ENCODE results near the gene DEPDC1. TPM values are rescaled to one million over a fixed set of nuclear protein-coding genes. Genes with fewer than 3 reads are reported as not detected.
"Not testable (repeated sequence)": the region's sequence is repeated elsewhere in the genome, so short reads cannot be mapped to it uniquely, and the experiment has no call there.

DEPDC1 gene
- total RNA-seq, 1 experiment from 2014 or later: 79.2 TPM

DNA sequence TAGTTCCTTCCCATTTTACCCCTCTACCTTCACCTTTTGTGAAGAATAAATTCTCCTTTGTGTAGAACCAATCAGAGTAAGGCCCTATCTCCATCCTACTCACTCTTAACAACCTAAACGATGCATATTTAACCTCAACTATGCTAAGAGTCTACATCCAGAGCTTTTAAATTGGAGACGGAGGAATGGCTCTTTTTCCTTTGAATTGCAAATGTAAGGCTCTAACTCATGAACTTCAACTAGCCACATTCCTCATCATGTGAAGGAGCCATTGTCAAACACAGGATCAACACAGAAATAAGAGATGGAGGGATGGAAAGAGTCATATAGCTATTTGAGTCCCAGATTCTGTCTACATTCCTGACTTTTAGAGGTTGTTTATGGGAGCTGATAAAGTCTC lies 18.2 kb downstream of the DEPDC1 start:
- DNase-seq (ENCODE audit: low spot score): no peak

DNA sequence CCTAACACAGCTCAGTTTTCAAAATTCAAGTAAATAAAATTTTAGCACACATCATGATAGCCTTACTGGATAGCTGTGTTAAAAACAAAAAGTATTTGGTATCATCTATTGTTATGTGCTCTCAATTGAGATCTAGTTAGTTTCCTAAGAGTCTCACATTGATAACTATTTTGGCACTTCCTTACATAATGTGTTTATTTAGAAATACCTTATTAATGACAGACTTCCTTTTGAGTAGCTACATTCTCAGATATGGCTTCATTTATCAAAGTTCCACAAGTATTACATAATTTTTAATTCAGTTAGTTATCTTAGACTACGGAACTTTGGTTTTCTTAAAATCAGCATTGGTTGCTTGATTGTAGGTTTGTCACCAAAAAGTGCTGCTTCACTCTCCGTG lies 20.3 kb downstream of the DEPDC1 start:
- not testable (repeated sequence) for DNase-seq (ENCODE audit: low spot score)

DNA sequence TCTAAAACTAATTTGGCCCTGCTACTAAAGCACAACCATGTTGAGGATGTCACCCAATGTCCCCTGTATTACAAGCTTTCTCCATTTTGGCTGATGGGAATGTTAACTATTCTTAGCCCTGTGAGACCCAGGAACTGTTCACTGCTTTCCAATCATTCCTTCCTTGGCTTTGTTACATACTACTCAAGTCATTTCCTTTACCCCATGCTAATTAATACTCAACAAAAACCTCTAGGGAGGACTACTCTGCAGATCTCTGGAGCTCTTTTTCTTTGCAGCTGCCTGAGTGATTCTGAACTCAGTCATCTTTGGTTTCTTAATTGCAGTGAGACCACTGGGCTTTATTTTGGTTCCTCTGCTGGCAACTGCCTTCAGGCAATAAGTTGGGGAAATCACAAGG lies 23.8 kb downstream of the DEPDC1 start:
- DNase-seq (ENCODE audit: low spot score): no peak

DNA sequence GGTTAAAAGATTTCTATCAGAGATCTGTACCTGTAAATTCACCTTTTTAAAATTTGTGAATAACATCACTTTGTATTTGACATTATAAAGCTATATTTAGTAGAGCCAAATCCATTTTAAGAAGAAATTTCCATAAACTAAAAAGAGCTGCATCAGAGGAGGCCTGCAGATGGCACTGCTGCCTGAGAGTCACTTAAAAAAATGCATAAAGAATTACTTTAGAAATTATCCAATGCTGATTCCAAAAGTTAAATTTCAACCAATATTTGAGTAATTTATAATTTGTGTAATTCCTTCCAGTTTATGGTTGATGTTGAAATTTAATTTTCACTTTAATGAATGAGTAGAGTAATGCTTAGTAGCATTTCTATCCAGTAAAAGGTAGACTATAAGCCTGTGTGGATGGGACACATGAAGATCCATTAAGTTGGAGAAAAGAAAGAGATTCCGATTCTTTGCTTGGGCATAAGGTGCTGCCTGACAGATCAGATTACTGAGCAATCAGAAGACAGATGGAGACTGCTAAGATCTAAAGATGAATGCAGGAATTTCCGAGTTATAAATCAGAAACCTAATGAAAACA lies 26.4 kb downstream of the DEPDC1 start:
- DNase-seq (ENCODE audit: low spot score): peak; percentile 26

DNA sequence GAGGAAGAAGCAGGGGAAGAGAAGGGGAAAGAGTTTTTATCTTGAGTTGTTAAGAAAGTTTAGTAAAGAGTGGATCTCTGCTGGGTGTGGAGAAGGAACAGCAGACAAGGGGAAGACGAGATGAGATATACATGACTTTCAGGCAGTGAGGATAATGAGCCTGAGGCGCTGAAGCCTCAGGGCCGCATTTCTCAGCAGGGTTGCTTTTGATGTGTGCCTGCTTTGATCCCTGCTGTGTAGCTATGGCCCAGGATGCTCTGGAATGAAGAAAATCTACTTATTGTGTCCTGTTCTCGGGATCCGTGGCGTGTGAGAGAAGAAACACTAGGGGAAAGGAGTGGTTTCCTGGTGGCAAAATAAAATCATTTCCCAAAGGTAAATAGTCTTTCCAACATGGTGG lies 32.0 kb downstream of the DEPDC1 start:
- no peak for DNase-seq (ENCODE audit: low spot score)

DNA sequence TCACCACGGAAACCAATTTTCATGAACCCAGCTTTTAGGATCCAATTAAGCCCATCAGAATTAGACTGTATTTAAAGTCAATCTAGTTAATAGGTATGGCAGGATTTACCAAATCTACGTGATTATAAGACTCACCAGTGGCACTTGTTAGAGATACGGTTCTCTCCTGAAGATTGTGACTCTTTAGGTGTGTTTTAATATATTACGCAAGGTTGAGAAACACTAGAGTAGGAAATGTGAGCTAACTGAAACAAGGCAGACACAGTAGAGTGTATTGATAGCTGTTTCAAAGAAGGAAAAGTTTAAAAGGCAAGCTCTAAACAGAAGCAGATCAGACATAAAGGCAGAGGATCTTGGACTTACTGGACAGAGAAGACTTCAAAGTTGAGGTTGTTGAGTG lies 35.9 kb downstream of the DEPDC1 start:
- DNase-seq (ENCODE audit: low spot score): no peak

DNA sequence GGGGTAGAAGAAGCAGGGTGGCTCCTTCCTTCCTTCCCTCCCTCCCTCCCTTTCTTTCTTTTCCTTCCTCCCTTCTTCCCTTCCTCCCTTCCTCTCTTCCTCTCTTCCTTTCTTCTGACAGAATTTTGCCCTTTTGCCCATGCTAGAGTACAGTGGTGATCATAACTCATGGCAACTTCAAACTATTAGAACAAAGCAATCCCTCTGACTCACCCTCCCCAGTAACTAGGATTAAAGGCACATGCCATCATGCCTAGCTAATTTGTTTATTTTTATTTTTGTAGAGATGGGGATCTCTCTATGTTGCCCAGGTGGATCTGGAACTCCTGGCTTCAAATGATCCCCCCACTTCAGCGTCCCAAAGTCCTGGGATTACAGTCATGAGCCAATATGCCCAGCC lies 37.1 kb downstream of the DEPDC1 start:
- peak; percentile 38 for DNase-seq (ENCODE audit: low spot score)

DNA sequence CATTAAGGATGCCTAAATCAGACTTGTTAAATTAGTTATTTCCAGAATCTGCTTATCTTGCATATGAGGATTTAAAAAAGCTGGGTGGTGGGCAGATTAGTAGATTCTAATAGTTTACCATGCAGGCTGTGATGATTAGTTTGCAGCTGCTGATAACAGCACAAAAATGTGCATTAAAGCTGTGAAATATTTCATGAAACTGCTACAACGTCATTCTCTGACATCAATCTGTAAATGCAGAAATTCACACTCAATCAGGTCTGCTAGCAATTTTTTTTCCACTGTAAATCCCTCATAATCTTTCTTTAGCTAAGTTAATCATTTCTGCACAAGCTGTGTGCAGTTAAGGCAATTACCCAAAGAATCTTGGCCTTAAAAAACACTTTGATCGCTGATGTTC lies 37.8 kb downstream of the DEPDC1 start:
- DNase-seq (ENCODE audit: low spot score): no peak

DNA sequence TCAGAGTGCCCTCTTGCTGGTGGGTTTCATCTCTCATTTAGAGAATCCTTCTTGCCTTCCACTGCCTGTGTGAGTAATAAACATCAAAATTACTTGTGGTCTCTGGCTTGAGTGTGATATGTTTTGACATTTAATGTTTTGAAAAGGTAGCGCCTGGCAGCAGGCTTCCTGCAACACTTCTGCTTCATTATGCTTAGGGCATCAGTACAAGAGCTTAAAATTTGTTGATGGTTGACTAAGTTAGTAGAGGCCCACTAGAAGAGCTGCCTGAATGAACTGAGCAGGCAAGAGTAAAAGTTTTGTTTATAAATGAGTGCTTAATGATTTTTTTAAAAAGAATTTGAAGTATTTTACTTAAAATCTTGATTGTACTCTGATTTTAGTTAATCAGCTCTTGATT lies 40.7 kb downstream of the DEPDC1 start:
- no peak for DNase-seq (ENCODE audit: low spot score)

DNA sequence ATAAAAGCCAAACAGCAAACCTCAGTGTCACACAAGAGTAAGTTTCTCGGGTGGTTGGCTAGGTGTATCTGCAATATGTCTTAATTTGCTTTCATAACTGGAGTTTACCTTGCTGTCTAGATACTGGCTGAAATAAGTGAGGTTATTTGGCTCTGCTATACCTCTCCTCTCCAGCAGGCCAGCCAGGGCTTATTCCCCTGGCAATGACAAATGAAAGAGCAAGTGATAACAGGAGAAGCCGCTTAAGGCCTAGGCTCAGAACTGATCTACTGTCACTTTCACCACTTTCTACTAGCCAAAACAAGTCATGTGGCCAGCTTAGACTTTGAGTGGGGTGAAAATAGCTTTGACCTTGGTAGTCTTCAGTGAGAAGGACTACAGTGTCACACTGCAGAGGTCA lies 42.3 kb downstream of the DEPDC1 start:
- no peak for DNase-seq (ENCODE audit: low spot score)

DNA sequence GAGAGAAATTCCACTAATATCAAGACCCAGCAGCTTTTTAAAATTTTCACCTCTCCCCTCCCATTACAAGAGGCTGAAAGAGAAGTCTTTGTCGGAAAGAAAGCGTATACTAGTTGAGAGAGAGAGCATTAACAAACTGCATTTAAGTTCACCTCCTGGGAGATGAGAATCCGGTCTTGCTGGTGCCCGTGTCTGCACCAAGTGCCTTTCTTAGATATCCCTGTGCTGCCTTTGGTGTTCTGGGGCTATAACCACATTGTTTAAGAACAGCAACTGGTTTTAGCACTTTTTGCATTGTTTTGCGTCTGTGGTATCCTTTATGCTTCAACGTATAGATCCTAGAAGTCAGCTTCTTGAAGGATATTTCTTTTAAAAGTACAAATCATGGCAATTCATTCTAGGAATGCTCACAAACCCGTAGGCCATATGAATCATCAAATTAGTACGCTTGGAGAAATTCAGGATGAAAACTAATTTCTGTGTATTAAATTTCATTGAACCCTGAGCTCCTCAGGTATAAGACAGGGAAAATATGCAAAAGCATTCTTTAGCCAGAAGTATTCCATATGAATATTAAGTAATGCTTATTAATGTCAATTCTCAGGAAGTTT lies 43.7 kb downstream of the DEPDC1 start:
- no peak for DNase-seq (ENCODE audit: low spot score)

DNA sequence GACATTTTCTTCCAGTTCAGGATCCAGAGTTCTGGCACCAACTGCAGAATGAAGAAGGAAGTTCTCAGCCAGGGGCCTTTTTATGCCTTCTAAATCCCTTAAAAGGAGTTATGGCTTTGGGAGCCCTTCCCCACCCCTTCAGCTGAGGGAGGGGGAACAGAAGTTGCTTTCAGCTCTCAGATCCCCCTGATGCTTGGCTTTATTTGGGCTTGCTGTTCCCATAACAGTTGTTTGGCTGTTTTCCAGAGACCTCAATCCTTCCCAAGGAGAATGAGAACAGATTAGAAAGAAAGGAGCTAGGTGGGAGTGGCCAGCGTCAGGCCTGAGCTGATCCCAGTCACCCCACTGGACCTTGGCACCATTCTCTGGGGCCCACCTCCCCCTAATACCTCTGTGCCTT lies 47.0 kb downstream of the DEPDC1 start, which contains the start of gene RPE65:
TSS of gene RPE65 (minus strand) at position 54 of the 400 bp plus-strand sequence. CDS start at position 5, 49 bp downstream.
- DNase-seq (ENCODE audit: low spot score): no peak

DNA sequence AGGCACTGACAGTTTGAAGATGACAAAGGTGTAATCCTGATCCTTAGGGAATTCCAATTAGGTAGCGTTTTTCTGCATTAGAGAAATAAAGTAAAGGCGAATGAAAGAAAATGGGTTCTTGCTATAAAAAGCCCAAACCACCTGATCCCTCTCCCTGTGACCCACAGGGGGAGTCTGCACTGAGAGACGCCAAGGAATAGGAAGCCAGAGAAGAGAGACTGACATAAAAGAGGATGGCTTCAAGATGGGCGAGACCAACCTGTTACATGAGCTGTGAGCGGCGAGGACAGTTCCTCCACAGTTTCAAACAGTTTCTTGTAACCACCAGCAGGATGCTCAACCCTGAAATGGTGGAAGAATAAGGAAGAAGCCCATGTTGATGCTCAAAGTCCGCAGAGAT lies 48.5 kb downstream of the DEPDC1 start:
- no peak for DNase-seq (ENCODE audit: low spot score)

DNA sequence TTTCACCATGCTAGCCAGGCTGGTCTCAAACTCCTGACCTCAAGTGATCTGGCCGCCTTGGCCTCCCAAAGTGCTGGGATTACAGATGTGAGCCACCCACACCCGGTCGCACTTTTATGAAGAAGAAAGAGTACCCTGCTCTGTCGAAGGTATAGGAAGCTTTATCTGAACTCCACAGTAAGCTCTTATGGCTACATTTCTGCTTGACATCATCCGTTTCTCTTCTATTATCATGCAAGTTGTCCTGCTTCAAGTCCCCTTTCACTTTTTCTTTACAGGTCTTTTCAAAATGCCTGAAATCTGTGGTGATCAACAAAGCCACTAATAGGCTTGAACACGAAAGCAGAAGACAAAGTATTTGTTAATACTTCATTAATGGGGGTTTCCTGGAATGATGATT lies 51.2 kb downstream of the DEPDC1 start:
- DNase-seq (ENCODE audit: low spot score): no peak

DNA sequence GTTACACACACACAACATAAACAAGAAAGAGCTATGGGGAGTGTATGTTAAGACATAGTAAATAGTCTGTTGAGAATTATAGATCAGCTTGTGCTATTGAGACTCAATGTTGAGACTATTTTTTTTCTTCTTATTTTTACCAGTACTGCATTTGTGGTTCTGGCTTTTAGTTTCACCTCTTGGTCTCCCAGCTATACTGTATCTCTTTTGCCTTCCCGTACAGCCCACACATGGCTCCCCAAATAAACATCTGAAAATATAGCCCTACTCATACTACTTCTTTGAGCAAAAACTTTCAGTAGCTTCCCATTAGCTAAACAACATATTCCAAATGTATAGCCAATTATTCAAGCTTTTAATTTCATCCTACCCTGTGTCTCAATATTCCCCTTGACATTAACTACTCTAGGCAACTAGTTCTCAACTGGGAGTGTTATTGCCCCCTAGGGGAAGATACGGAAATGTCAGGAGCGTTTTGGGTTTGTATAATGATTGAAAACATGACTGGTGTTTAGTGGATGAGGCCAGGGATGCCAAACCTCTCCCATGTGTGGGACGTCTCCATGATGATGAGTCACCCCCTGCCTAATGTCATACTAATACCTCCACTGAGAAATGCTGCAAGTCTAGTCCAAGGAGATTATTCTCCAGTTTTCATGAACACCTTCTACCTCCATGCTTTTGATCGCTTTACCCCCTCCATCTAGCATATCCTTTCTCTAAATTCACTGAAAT lies 53.9 kb downstream of the DEPDC1 start:
- peak; percentile 65 for DNase-seq (ENCODE audit: low spot score)

DNA sequence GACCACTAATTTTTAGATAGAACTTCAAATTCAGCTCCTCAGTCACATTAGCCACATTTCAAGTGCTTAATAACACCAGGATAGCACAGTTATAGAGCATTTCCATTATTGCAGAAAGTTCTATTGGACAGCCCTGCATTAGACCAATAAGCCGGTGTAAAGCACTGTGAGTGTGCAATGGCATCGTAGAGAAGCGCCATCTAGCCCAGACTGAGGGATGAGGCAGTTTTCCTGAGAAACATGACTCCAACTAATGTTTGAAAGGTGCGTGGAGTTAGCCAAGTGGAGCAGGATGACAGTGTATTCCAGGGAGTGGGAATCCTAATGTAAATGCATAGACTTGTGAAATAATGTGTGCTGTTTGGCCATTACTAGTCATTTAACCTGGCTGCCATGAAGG lies 54.9 kb downstream of the DEPDC1 start:
- no peak for DNase-seq (ENCODE audit: low spot score)

DNA sequence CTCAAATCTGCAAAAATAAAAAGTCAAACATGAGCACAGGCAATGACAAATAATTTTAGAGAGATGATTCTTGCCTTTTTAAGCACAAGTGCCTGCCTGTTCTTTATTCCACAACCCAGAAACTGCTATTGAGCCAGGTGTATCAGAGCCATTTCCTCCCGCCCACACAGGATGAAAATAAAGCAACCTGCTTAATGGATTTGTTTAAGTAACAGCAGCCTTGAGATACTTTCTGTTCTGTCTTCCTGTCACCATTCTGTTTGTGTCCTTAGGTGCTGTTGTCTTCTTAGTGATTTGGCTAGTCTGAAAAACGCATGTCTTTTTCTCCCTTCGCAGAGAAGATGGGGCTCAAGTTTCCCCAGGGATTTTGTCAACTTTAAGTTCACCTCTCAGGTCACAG lies 58.6 kb downstream of the DEPDC1 start:
- DNase-seq (ENCODE audit: low spot score): no peak

DNA sequence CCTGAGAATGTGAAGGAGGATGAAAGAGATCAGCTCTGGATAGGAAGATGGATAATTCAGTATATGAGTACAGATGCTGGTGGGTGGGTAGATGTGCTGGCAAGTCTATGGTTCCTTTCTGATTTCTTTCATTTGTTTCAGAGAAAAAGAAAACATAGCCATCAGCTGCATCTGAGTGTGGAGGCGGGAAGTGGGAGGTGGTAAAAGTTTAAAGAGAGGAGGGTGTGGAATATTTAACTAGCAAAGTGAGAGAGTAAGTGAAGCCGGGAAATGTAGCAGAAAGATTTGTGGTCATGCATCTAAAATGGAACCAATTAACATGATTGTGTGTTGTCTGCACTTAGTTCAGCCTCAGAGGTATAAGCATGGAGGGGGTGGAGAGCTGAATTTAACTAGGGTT lies 63.5 kb downstream of the DEPDC1 start:
- DNase-seq (ENCODE audit: low spot score): no peak

DNA sequence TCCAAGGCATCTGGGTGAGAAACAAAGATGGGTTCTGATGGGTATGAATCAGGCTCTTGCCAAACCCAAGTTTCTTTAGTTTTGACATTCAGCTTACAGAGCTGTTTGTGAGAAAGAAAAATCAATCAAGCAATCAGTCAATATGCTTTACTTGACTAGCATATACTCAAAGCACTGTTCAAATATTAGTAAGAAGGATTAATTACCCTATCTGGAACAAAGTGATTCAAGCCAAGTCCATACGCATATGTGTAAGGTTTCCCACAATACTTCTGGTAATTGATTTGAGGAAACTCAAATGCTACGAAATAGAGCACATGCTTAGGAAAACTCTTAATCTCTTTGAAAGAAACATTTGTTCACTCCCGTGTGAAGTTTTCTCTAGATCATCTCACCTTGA lies 65.8 kb downstream of the DEPDC1 start:
- DNase-seq (ENCODE audit: low spot score): no peak

DNA sequence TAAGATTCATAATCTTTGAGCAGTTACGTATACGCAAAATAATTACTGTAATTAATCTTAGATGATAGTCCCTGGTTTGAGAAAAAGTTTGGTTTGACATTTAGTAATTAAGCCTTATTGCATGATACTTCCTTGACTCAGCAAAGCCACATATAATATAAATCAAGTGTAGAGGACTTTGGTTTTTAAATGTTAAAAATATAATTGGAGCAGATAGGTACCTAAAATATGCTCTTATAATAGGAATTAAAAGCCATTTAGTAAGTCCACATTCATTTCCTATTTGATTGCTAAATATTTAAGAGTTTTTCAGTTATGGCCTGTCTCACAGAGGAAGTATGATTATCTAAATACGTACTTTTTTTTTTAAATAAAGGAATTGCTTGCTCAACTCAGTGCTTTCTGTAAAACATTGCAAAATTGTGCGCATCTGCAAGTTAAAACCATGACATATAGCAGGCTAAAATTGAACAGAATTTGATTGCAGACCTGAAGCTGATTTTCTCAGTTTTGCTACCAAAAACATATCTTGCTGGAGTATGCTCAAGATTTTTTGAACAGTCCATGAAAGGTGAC lies 67.6 kb downstream of the DEPDC1 start:
- no peak for DNase-seq (ENCODE audit: low spot score)

DNA sequence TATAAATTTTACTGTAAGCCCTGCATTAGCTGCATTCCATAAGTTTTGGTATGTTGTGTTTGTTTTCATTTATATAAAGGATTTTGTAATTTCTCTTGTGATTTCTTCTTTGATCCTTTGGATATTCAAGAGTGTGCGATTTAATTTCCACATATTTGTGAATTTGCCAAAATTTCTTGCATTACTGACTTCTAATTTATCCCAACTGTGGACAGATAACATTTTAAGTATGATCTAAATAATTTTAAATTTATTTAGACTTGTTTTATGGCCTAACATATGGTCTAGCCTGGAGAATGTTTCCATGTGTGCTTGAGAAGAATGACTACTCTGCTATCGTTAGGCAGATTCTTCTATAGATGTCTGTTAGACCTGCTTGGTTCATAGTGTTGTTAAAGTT lies 70.3 kb downstream of the DEPDC1 start:
- no peak for DNase-seq (ENCODE audit: low spot score)

Data from A172 (cell line).